Heart left ventricle (tissue), 16 donors: ENCODE measurements around the gene SLC52A3. TPM values are rescaled to one million over a fixed set of nuclear protein-coding genes. Genes with fewer than 3 reads are reported as not detected.

ENCODE experiments used
- ATAC-seq, 4 donors: fragments of 200-7000 bp; cut with Tn5 transposase; one replicate each; pipeline ENCODE4 v1.9.1; 2020 to 2022; ENCODE audit warnings: moderate library complexity in 4 of 4, mild to moderate bottlenecking in 3 of 4, moderate number of reproducible peaks in 1 of 4
- DNase-seq, 5 donors: peaks; one replicate each; pipeline ENCODE4 v3.0.0-alpha.2; 2020
- H3K27ac ChIP-seq, 12 donors: fragments of 200-600 bp; sonication (generic) in 4 of 12; one replicate each; pipeline versions ENCODE4 v1.5.0 to v1.8.0; 2016 to 2022; ENCODE audit warnings: mild to moderate bottlenecking in 2 of 12
- H3K27me3 ChIP-seq, 9 donors: fragments of 200-600 bp; sonication (generic) in 2 of 9; one replicate each; pipeline versions ENCODE4 v1.5.1 to v1.8.0; 2016 to 2022; ENCODE audit warnings: mild to moderate bottlenecking in 3 of 9
- H3K36me3 ChIP-seq, 9 donors: fragments of 200-600 bp; sonication (generic) in 2 of 9; one replicate each; pipeline versions ENCODE4 v1.5.0 to v1.8.0; 2018 to 2022; ENCODE audit warnings: mild to moderate bottlenecking in 2 of 9
- H3K4me1 ChIP-seq, 12 donors: fragments of 200-600 bp; sonication (generic) in 4 of 12; one replicate each; pipeline versions ENCODE4 v1.5.0 to v1.8.0; 2016 to 2022; ENCODE audit warnings: mild to moderate bottlenecking in 3 of 12
- H3K4me3 ChIP-seq, 12 donors: fragments of 200-600 bp; sonication (generic) in 4 of 12; one replicate each; pipeline versions ENCODE4 v1.5.0 to v1.8.0; 2017 to 2022; ENCODE audit warnings: mild to moderate bottlenecking in 9 of 12, moderate library complexity in 4 of 12
- H3K9me3 ChIP-seq, 12 donors: fragments of 200-600 bp; sonication (generic) in 4 of 12; one replicate each; pipeline versions ENCODE4 v1.5.0 to v1.8.0; 2016 to 2022; ENCODE audit warnings: mild to moderate bottlenecking in 1 of 12
- CTCF ChIP-seq, 12 donors: fragments of 200-600 bp; sonication (generic) in 4 of 12; IDR thresholded peaks; one replicate each; pipeline versions ENCODE4 v1.5.0 to v1.8.0; 2018 to 2022; ENCODE audit warnings: antibody characterized with exemption in 12 of 12, mild to moderate bottlenecking in 5 of 12
- POLR2A ChIP-seq, 2 donors: fragments of 450-650 bp; IDR thresholded peaks; one replicate each; pipeline ENCODE4 v1.6.1; 2017; ENCODE audit warnings: antibody characterized with exemption in 2 of 2, mild to moderate bottlenecking in 2 of 2, moderate library complexity in 2 of 2
- WGBS, 4 donors: extraction: QIAGEN DNeasy Blood & Tissue Kit in 2 of 4; methylation state at CpG; one replicate each; pipeline versions ENCODE4 v1.1.5 to v1.1.7; 2013 to 2018; 5-methylcytosine and 5-hydroxymethylcytosine counted together
- intact Hi-C, 10 donors: fragments of 100-400 bp; cut with DNase I; formaldehyde crosslinking; loops; one replicate each; pipeline versions ENCODE4 v1.11.1 to v1.14.2; 2022
- polyA plus RNA-seq, 2 donors: library from polyadenylated mRNA; stranded (reverse); fragments of 200-250 nt; gene quantifications; one replicate each; pipeline ENCODE4 v1.2.3, GENCODE V29; 2013
- total RNA-seq, 9 donors: library from RNA; depleted of rRNA in 2 of 9; stranded (reverse); fragments of >200 nt in 2 of 9; fragmentation: NEBNext Ultra II Directional in 3 of 9; extraction: Animal tissue kit (Norgen Biotek cat#: 25700) in 3 of 9; gene quantifications; one replicate each; pipeline versions ENCODE4 v1.1.0 to v1.2.4, GENCODE V29; 2016 to 2023
- donor health status: ischemic (EF 13 %, LVEDD 7.1; RV severe dilation, severe dysfunction).
- donor health status: healthy with polysubstance abuse.
- donor health status: DM: no; HTN: yes; CAD: no.
- donor health status: DM: no; HTN: no; CAD: no.
- donor health status: ischemic (EF 25% LVEDD 6.9; RV normal size, moderate dysfunction).
- donor health status: ischemic (EF 25% LVEDD 5.7; RV mildly dilated, moderate dysfunction).
- donor health status: healthy.
- donor health status: DM: yes; HTN: yes; CAD: no.
- donor health status: ischemic (EF 35%, LVEDD 5.7; RV mildly dilated, moderate dysfunction).
- donor health status: nonischemic (EF 11% LVEDD 7.7; RV severe dilation, severe dysfunction).
- donor health status: DM: yes; HTN: yes; CAD: no.
- donor health status: PGD.
- donor health status: ischemic (EF 29% LVEDD 5.4; RV normal size, mild dysfunction).
- donor health status: nonischemic (EF 23%, LVEDD 6.1; RV moderate dilation, normal function).

SLC52A3 gene
- total and polyA plus RNA-seq, 11 donors, result 1.4 to 18.6 (median 2.8) TPM

- ATAC-seq (peak; percentile 31 to 75 (median 52)), DNase-seq (no peak)
- peaks cover 0 to 16% (median 3%) of the 10 kb centered on the region in 12 donors for H3K4me1 ChIP-seq
- H3K4me3 ChIP-seq, result no peak overlapping the region
- H3K27ac ChIP-seq, result no peak overlapping the region
- peaks cover 0 to 8% (median 0%) of the 10 kb centered on the region in 9 donors for H3K36me3 ChIP-seq
- intact Hi-C loops, result no loop called here
- TF ChIP-seq CTCF (IDR thresholded peaks at IDR 0.05) (peak; percentile 36 to 84 (median 68)), POLR2A (IDR thresholded peaks at IDR 0.05) (no peak)
- WGBS, 4 donors, result 43 to 58% (median 49%) methylated on average over 32 to 44 of the region's 44 CpGs
- peaks cover 0 to 2% (median 0%) of the 10 kb centered on the region in 9 donors for H3K27me3 ChIP-seq
- H3K9me3 ChIP-seq, result no peaks in the 10 kb centered on the region
These were observed 7.4 kb downstream of the SLC52A3 start for GRCh38 chr20:760751-761417.

- Histone ChIP-seq H3K27ac (peak overlapping the region in 3 of 12 donors; percentile 15 to 49 (median 29)), H3K36me3 (no peaks in the 10 kb centered on the region), H3K4me3 (no peak overlapping the region), H3K4me1 (peaks cover 0 to 33% (median 3%) of the 10 kb centered on the region in 12 donors), H3K27me3 (peaks cover 0 to 2% (median 0%) of the 10 kb centered on the region in 9 donors), H3K9me3 (no peaks in the 10 kb centered on the region)
- 56 to 68% (median 61%) methylated on average over 3 of the region's 3 CpGs for WGBS, 4 donors
- no peak for TF ChIP-seq CTCF (IDR thresholded peaks at IDR 0.05)
- no peak for TF ChIP-seq POLR2A (IDR thresholded peaks at IDR 0.05)
- DNase-seq, result no peak
- intact Hi-C loops, result no loop called here
- ATAC-seq, result peak in 3 of 4 donors; percentile 42 to 47 (median 47)
These were observed 10.8 kb downstream of the SLC52A3 start for GRCh38 chr20:757506-757905.

- DNase-seq (no peak), ATAC-seq (no peak)
- Histone ChIP-seq H3K9me3 (no peaks in the 10 kb centered on the region), H3K4me1 (peaks cover 0 to 41% (median 3%) of the 10 kb centered on the region in 12 donors), H3K4me3 (no peak overlapping the region), H3K36me3 (no peaks in the 10 kb centered on the region), H3K27me3 (peaks cover 0 to 2% (median 0%) of the 10 kb centered on the region in 9 donors), H3K27ac (peak overlapping the region in 1 of 12 donors; percentile 18)
- WGBS, 4 donors, result 86 to 93% (median 89%) methylated on average over 6 of the region's 6 CpGs
- intact Hi-C loops, result no loop called here
- TF ChIP-seq POLR2A (IDR thresholded peaks at IDR 0.05) (no peak), CTCF (IDR thresholded peaks at IDR 0.05) (no peak)
These were observed 12.4 kb downstream of the SLC52A3 start for GRCh38 chr20:755941-756340.

GRCh38 chr20:754904-755303, 13.4 kb downstream of the SLC52A3 start:
- Histone ChIP-seq H3K9me3 (no peaks in the 10 kb centered on the region), H3K4me3 (no peak overlapping the region), H3K27me3 (peaks cover 0 to 2% (median 0%) of the 10 kb centered on the region in 9 donors), H3K27ac (peak overlapping the region in 1 of 12 donors; percentile 18), H3K36me3 (no peaks in the 10 kb centered on the region), H3K4me1 (peaks cover 0 to 41% (median 3%) of the 10 kb centered on the region in 12 donors)
- intact Hi-C loops, result no loop called here
- ATAC-seq (peak in 2 of 4 donors; percentile 10 to 27), DNase-seq (no peak)
- 66 to 87% (median 83%) methylated on average over 3 of the region's 3 CpGs for WGBS, 4 donors
- TF ChIP-seq CTCF (IDR thresholded peaks at IDR 0.05), result no peak
- TF ChIP-seq POLR2A (IDR thresholded peaks at IDR 0.05), result no peak
